Activated T-helper 17 cell treated with anti-CD3 and anti-CD28 coated beads, Interleukin-2, amount 50 U/mL, for 72 hours (primary cell): ENCODE results near the gene ITGA2. TPM values are rescaled to one million over a fixed set of nuclear protein-coding genes. Genes with fewer than 3 reads are reported as not detected.
A peak's percentile ranks its signal among the peaks of the same experiment; 100 is the strongest.

Experiments
- ATAC-seq: fragments of 150-1000 bp; cut with Tn5 transposase; replicated peaks from 2 replicates; pipeline ENCODE4 v1.10.0; 2021; ENCODE audit warnings: mild to moderate bottlenecking, moderate library complexity
- H3K27ac Mint-ChIP-seq: one replicate; pipeline ENCODE4 v1.8.0; 2022; ENCODE audit warnings: mixed read lengths
- H3K27me3 Mint-ChIP-seq: one replicate; pipeline ENCODE4 v1.8.0; 2022; ENCODE audit warnings: mixed read lengths
- H3K36me3 Mint-ChIP-seq: one replicate; pipeline ENCODE4 v1.8.0; 2022; ENCODE audit warnings: low read depth, mild to moderate bottlenecking, mixed read lengths
- H3K4me1 Mint-ChIP-seq: one replicate; pipeline ENCODE4 v1.8.0; 2022; ENCODE audit warnings: mixed read lengths
- H3K4me3 Mint-ChIP-seq: one replicate; pipeline ENCODE4 v1.8.0; 2022; ENCODE audit warnings: mild to moderate bottlenecking, mixed read lengths
- H3K9me3 Mint-ChIP-seq: one replicate; pipeline ENCODE4 v1.8.0; 2022; ENCODE audit warnings: mixed read lengths
- total RNA-seq, 2 donors: library from RNA; stranded (reverse); gene quantifications; one replicate each; pipeline ENCODE4 v1.2.3, GENCODE V29; 2022

Gene ITGA2
- total RNA-seq, 2 donors from 2014 or later: 2.3 to 8.6 TPM

- H3K4me3 Mint-ChIP-seq: peak overlapping the region; percentile 60
- peak overlapping the region; percentile 84 for H3K27ac Mint-ChIP-seq
- H3K27me3 Mint-ChIP-seq: no peaks in the 10 kb centered on the region
- ATAC-seq: no peak
- no peaks in the 10 kb centered on the region for H3K9me3 Mint-ChIP-seq
- H3K4me1 Mint-ChIP-seq: peaks cover 13% of the 10 kb centered on the region
- no peaks in the 10 kb centered on the region for H3K36me3 Mint-ChIP-seq
Observed at GRCh38 chr5:53041740-53042139, 52.6 kb downstream of the ITGA2 start.

DNA sequence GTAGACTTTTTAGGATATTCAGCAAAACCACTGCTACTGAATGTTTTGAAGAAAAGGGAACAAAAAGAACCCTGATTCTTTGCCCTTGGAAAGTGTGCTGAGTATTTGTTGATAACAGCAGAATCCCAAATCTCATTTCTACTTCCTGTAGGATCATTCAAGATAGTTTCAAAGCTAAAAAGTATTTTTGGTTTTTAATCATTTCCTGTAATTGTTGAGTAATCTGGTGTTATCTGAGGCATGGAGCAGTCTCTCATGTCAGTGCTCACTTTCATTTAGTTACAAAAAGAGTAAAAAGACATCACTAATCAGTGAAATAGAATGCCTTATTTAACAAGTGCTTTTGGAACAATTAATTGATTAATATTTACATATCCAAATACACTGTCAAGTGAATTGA lies 56.1 kb downstream of the ITGA2 start:
- Mint-ChIP-seq H3K4me1 (peaks cover 7% of the 10 kb centered on the region), H3K36me3 (no peaks in the 10 kb centered on the region), H3K27me3 (no peaks in the 10 kb centered on the region), H3K9me3 (no peaks in the 10 kb centered on the region), H3K4me3 (no peak overlapping the region), H3K27ac (no peak overlapping the region)
- ATAC-seq: no peak

- Mint-ChIP-seq H3K4me1 (no peaks in the 10 kb centered on the region), H3K27me3 (no peaks in the 10 kb centered on the region)
Observed at GRCh38 chr5:53048248-53048647, 59.1 kb downstream of the ITGA2 start.

DNA sequence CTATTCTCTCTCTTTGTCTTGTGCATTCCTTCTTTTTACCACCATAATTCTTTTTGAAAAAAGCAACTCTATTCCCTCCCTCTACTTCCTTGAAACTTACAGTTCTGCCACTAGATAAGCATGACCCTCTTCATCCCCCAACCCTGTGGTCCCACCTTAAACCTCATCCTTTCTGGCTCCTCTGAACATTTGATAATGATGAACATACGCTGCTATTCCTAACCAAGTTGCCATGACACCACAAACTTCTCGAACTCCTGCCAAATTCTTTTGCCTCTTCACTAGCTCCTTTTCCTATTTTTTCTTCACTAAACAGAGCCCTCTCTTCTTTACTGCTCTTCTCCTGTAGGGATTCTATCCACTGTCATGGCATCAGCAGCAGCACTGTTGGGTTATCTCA lies 63.3 kb downstream of the ITGA2 start:
- Mint-ChIP-seq H3K27ac (no peak overlapping the region), H3K4me1 (no peaks in the 10 kb centered on the region), H3K27me3 (no peaks in the 10 kb centered on the region), H3K36me3 (no peaks in the 10 kb centered on the region), H3K4me3 (no peak overlapping the region), H3K9me3 (no peaks in the 10 kb centered on the region)
- no peak for ATAC-seq

More at GRCh38 chr5:53048248-53048647, 59.1 kb downstream of the ITGA2 start:
- Mint-ChIP-seq H3K36me3 (no peaks in the 10 kb centered on the region), H3K4me3 (no peak overlapping the region), H3K9me3 (no peaks in the 10 kb centered on the region), H3K27ac (no peak overlapping the region)
- ATAC-seq: peak; percentile 32

DNA sequence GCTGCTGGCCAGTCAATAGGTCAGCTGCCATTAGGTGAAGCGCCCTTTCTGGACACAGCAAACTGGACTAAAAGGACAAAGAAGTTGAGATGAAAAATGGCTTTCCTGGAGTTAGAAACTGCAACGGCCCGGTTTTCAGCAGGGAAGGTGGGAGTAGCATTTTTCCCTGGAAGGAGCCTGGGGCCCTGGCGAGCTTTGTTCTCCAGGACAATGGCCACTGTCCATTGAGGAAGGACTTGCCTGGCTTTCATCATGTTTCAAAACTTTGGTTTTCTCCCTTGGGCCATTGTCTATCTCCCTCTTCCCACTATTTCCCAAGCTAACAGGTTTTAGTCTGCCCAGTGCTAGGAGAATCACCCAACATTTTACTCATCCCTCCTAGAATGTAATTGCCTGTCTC lies 64.2 kb downstream of the ITGA2 start:
- H3K36me3 Mint-ChIP-seq: peaks cover 4% of the 10 kb centered on the region
- ATAC-seq: no peak
- no peaks in the 10 kb centered on the region for H3K27me3 Mint-ChIP-seq
- no peak overlapping the region for H3K4me3 Mint-ChIP-seq
- no peak overlapping the region for H3K27ac Mint-ChIP-seq
- H3K9me3 Mint-ChIP-seq: no peaks in the 10 kb centered on the region
- no peaks in the 10 kb centered on the region for H3K4me1 Mint-ChIP-seq

- H3K36me3 Mint-ChIP-seq: peaks cover 7% of the 10 kb centered on the region
- no peak for ATAC-seq
Observed at GRCh38 chr5:53055365-53055764, 66.2 kb downstream of the ITGA2 start.

GRCh38 chr5:53059281-53059680 lies 70.1 kb downstream of the ITGA2 start:
- ATAC-seq: no peak
- H3K36me3 Mint-ChIP-seq: peaks cover 7% of the 10 kb centered on the region
- no peak overlapping the region for H3K27ac Mint-ChIP-seq
- H3K4me3 Mint-ChIP-seq: no peak overlapping the region
- no peaks in the 10 kb centered on the region for H3K4me1 Mint-ChIP-seq
- H3K9me3 Mint-ChIP-seq: no peaks in the 10 kb centered on the region
- H3K27me3 Mint-ChIP-seq: no peaks in the 10 kb centered on the region

More at GRCh38 chr5:53055365-53055764, 66.2 kb downstream of the ITGA2 start:
- Mint-ChIP-seq H3K4me3 (no peak overlapping the region), H3K27me3 (no peaks in the 10 kb centered on the region), H3K27ac (no peak overlapping the region), H3K4me1 (no peaks in the 10 kb centered on the region), H3K9me3 (no peaks in the 10 kb centered on the region)

DNA sequence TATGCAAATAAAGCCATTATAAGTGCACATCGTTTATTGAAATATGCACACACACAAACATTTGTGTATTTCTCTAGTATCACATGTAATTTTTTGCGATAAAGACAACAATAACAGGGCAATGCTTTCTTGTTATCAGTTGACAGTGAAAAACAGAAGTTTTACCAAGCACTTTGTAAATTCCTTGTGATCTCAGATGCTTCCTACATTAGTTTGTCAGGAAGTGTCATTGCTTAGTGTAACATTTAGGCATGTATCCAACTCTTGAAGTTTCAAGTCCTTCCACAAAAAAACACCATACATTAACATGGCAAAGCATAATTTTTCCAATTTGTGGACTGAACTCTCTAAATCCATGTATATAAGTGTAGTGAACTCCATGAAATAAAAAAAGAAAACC lies 74.0 kb downstream of the ITGA2 start:
- Mint-ChIP-seq H3K27me3 (no peaks in the 10 kb centered on the region), H3K4me3 (no peak overlapping the region), H3K27ac (no peak overlapping the region), H3K36me3 (peaks cover 5% of the 10 kb centered on the region), H3K9me3 (no peaks in the 10 kb centered on the region), H3K4me1 (peaks cover 8% of the 10 kb centered on the region)
- ATAC-seq: no peak

- peaks cover 8% of the 10 kb centered on the region for H3K4me1 Mint-ChIP-seq
- H3K9me3 Mint-ChIP-seq: no peaks in the 10 kb centered on the region
- H3K27ac Mint-ChIP-seq: no peak overlapping the region
- ATAC-seq: no peak
- no peak overlapping the region for H3K4me3 Mint-ChIP-seq
- H3K27me3 Mint-ChIP-seq: no peaks in the 10 kb centered on the region
- no peaks in the 10 kb centered on the region for H3K36me3 Mint-ChIP-seq
Observed at GRCh38 chr5:53063791-53064190, 74.6 kb downstream of the ITGA2 start.

DNA sequence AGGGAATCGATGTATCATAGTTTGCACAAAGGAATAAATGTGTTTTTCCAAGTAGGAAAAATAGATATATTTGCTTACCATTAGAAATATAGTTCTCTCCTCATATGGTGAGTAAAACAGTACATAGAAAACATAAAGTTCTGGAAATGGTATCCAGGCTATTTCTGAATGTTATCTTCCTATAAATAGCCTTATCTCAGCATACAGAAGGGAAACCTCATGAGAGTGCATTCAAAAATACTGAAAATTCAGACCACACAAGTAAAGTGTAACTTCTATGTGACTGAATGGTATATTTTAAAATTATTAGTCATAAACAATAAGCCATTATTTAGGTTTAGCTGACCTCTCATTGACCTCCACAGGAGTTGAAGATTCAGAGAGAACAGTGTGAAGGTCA lies 76.9 kb downstream of the ITGA2 start:
- Mint-ChIP-seq H3K36me3 (peaks cover 7% of the 10 kb centered on the region), H3K9me3 (no peaks in the 10 kb centered on the region), H3K27ac (no peak overlapping the region), H3K4me1 (peaks cover 14% of the 10 kb centered on the region), H3K4me3 (no peak overlapping the region), H3K27me3 (no peaks in the 10 kb centered on the region)
- no peak for ATAC-seq

- Mint-ChIP-seq H3K9me3 (no peaks in the 10 kb centered on the region), H3K36me3 (peaks cover 7% of the 10 kb centered on the region), H3K4me1 (peaks cover 14% of the 10 kb centered on the region), H3K4me3 (no peak overlapping the region), H3K27me3 (no peaks in the 10 kb centered on the region), H3K27ac (peak overlapping the region; percentile 58)
- ATAC-seq: no peak
Observed at GRCh38 chr5:53067641-53068040, 78.5 kb downstream of the ITGA2 start.

- ATAC-seq: no peak
- H3K4me3 Mint-ChIP-seq: no peak overlapping the region
- peaks cover 1% of the 10 kb centered on the region for H3K27me3 Mint-ChIP-seq
- no peaks in the 10 kb centered on the region for H3K9me3 Mint-ChIP-seq
- peaks cover 13% of the 10 kb centered on the region for H3K36me3 Mint-ChIP-seq
- H3K27ac Mint-ChIP-seq: peak overlapping the region; percentile 58
- H3K4me1 Mint-ChIP-seq: peaks cover 14% of the 10 kb centered on the region
Observed at GRCh38 chr5:53068291-53068836, 79.2 kb downstream of the ITGA2 start.

GRCh38 chr5:53069626-53070025 lies 80.5 kb downstream of the ITGA2 start:
- peaks cover 14% of the 10 kb centered on the region for H3K4me1 Mint-ChIP-seq
- H3K27ac Mint-ChIP-seq: peak overlapping the region; percentile 91
- ATAC-seq: peak; percentile 99
- peaks cover 15% of the 10 kb centered on the region for H3K36me3 Mint-ChIP-seq
- H3K27me3 Mint-ChIP-seq: peaks cover 3% of the 10 kb centered on the region
- peak overlapping the region; percentile 56 for H3K4me3 Mint-ChIP-seq
- H3K9me3 Mint-ChIP-seq: no peaks in the 10 kb centered on the region

- Mint-ChIP-seq H3K27ac (no peak overlapping the region), H3K4me1 (peaks cover 14% of the 10 kb centered on the region), H3K9me3 (no peaks in the 10 kb centered on the region), H3K36me3 (peaks cover 22% of the 10 kb centered on the region), H3K4me3 (no peak overlapping the region), H3K27me3 (peaks cover 3% of the 10 kb centered on the region)
- ATAC-seq: no peak
Observed at GRCh38 chr5:53071298-53071697, 82.1 kb downstream of the ITGA2 start.

DNA sequence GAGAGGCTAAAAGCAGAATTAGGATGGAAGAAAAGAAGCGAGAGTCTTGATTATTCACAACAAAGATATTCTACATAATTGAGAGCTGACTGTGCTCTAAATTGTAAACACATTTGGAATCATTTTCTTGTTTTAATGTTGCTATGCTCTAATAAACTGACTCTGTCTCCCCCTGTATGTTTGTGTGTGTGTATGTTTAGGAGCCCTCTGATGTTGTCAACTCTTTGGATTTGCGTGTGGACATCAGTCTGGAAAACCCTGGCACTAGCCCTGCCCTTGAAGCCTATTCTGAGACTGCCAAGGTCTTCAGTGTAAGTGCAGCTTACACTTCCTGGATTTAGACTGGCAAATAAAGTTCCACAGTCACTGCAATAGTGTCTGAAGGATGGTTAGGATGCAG lies 82.6 kb downstream of the ITGA2 start:
- Mint-ChIP-seq H3K27me3 (peaks cover 3% of the 10 kb centered on the region), H3K4me1 (peaks cover 14% of the 10 kb centered on the region), H3K36me3 (peaks cover 22% of the 10 kb centered on the region), H3K4me3 (no peak overlapping the region), H3K27ac (peak overlapping the region; percentile 6), H3K9me3 (no peaks in the 10 kb centered on the region)
- no peak for ATAC-seq

GRCh38 chr5:53073348-53073747 lies 84.2 kb downstream of the ITGA2 start:
- Mint-ChIP-seq H3K27me3 (peaks cover 3% of the 10 kb centered on the region), H3K9me3 (no peaks in the 10 kb centered on the region), H3K36me3 (peaks cover 22% of the 10 kb centered on the region), H3K4me1 (peaks cover 6% of the 10 kb centered on the region), H3K27ac (no peak overlapping the region), H3K4me3 (no peak overlapping the region)
- no peak for ATAC-seq
